Stimulated activated naive CD4-positive, alpha-beta T cell treated with Interleukin-2 at 50 U/mL for 16 hours (primary cell): Measurements from ENCODE around the gene STIP1.

Experiments
- DNase-seq: peaks from one replicate; lab custom pipeline; 2025; lab: John Stamatoyannopoulos, UW

STIP1 gene

GRCh38 chr11:64185693-64186491 is at the start of gene STIP1:
Gene STIP1, plus strand, starts transcription at chr11:64186171. Its CDS starts 91 bp downstream, at chr11:64186262.
- peak; percentile 100 for DNase-seq

- DNase-seq, result no peak
Observed at GRCh38 chr11:64136765-64137441, 49.1 kb upstream of the STIP1 start.

- no peak for DNase-seq
Observed at GRCh38 chr11:64138398-64138797, 47.6 kb upstream of the STIP1 start.

GRCh38 chr11:64139049-64139448 is 46.9 kb upstream of the STIP1 start:
- DNase-seq, result no peak

GRCh38 chr11:64140082-64140481 is 45.9 kb upstream of the STIP1 start:
- no peak for DNase-seq

- DNase-seq, result no peak
Observed at GRCh38 chr11:64141081-64141783, 44.7 kb upstream of the STIP1 start.

GRCh38 chr11:64144587-64145472 is 41.1 kb upstream of the STIP1 start:
- no peak for DNase-seq

- DNase-seq, result peak; percentile 30
Observed at GRCh38 chr11:64146036-64146955, 39.7 kb upstream of the STIP1 start.

GRCh38 chr11:64148226-64148916 is 37.6 kb upstream of the STIP1 start:
- peak; percentile 57 for DNase-seq

GRCh38 chr11:64148917-64149617 is 36.9 kb upstream of the STIP1 start:
- DNase-seq, result no peak

GRCh38 chr11:64150051-64150450 is 35.9 kb upstream of the STIP1 start:
- no peak for DNase-seq

GRCh38 chr11:64150481-64151239 is 35.3 kb upstream of the STIP1 start:
- DNase-seq, result no peak

GRCh38 chr11:64151337-64151736 is 34.6 kb upstream of the STIP1 start:
- no peak for DNase-seq

GRCh38 chr11:64152841-64153691 is 32.9 kb upstream of the STIP1 start:
- peak; percentile 49 for DNase-seq

GRCh38 chr11:64153812-64154211 is 32.2 kb upstream of the STIP1 start:
- DNase-seq, result no peak

GRCh38 chr11:64156235-64157011 is 29.5 kb upstream of the STIP1 start:
- DNase-seq, result no peak
